Mucosa of rectum (tissue), 2 donors: ENCODE results near the gene PACSIN3.
"Not testable (repeated sequence)": the region's sequence is repeated elsewhere in the genome, so short reads cannot be mapped to it uniquely, and the experiment has no call there.

ENCODE experiments used
- H3K27ac ChIP-seq, 2 donors: one replicate each; pipeline ENCODE4 v1.7.0; 2013; ENCODE audit warnings: inconsistent platforms in 2 of 2, low read depth in 2 of 2, low read length in 2 of 2
- H3K27me3 ChIP-seq, 2 donors: one replicate each; pipeline ENCODE4 v1.7.0; 2013; ENCODE audit warnings: low read length in 2 of 2; ENCODE audit not compliant: control insufficient read depth in 2 of 2, insufficient read depth in 2 of 2
- H3K36me3 ChIP-seq, 2 donors: one replicate each; pipeline ENCODE4 v1.7.0; 2013; ENCODE audit warnings: low read length in 2 of 2; ENCODE audit not compliant: control insufficient read depth in 2 of 2, insufficient read depth in 2 of 2
- H3K4me1 ChIP-seq, 2 donors: one replicate each; pipeline ENCODE4 v1.7.0; 2013; ENCODE audit warnings: low read length in 2 of 2, mild to moderate bottlenecking in 1 of 2; ENCODE audit not compliant: control insufficient read depth in 2 of 2, insufficient read depth in 2 of 2
- H3K4me3 ChIP-seq, 2 donors: one replicate each; pipeline ENCODE4 v1.7.0; 2013; ENCODE audit warnings: low read length in 2 of 2
- H3K9ac ChIP-seq, 2 donors: one replicate each; pipeline ENCODE4 v1.7.0; 2013; ENCODE audit warnings: low read length in 2 of 2, low read depth in 1 of 2, mild to moderate bottlenecking in 1 of 2
- H3K9me3 ChIP-seq, 2 donors: one replicate each; pipeline ENCODE4 v1.7.0; 2013; ENCODE audit warnings: low read length in 2 of 2; ENCODE audit not compliant: control insufficient read depth in 2 of 2
- donor health status: healthy.
- donor health status: Normal muscosa, but diverticular disease.

PACSIN3 gene

GRCh38 chr11:47201015-47201414, 14.8 kb upstream of the PACSIN3 start:
- Histone ChIP-seq H3K27ac (no peak overlapping the region), H3K4me1 (no peaks in the 10 kb centered on the region), H3K9ac (no peak overlapping the region), H3K4me3 (no peak overlapping the region), H3K36me3 (no peaks in the 10 kb centered on the region), H3K9me3 (no peaks in the 10 kb centered on the region), H3K27me3 (no peaks in the 10 kb centered on the region)

DNA sequence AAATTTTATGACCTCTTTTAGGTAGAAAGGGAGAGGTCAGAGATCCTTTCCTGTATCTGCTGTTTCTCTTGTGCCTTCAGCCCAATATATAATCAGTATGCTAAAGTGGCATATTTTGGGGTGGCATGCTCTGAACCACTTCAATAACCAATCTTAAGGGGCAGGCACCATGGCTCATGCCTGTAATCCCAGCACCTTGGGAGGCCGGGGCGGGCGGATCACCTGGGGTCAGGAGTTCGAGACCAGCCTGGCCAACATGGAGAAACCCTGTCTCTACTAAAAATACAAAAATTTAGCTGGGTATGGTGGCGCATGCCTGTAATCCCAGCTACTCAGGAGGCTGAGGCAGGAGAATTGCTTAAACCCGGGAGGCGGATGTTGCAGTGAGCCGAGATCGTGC, 11.9 kb upstream of the PACSIN3 start:
- H3K9ac ChIP-seq, H3K36me3 ChIP-seq, H3K4me3 ChIP-seq, H3K4me1 ChIP-seq, H3K27me3 ChIP-seq, H3K9me3 ChIP-seq, H3K27ac ChIP-seq: not testable (repeated sequence)

DNA sequence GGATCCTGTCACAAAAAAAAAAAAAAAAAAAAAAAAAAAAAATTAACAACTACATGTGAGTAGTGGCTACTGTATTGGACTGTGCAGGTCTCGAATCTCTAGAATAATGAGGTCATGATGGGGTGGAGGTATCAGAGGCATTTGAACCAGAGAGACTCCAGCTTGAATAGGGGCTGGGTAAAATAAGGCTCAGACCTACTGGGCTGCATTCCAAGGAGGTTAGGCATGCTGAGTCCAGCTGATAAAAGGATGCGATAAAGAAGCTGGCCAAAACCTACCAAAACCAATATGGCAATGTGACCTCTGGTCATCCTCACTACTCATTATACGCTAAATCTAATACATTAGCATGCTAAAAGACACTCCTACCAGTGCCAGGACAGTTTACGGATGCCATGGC, 5.9 kb upstream of the PACSIN3 start:
- Histone ChIP-seq H3K27me3 (peaks cover 0 to 10% of the 10 kb centered on the region in 2 donors), H3K4me3 (no peak overlapping the region), H3K27ac (no peak overlapping the region), H3K9me3 (no peaks in the 10 kb centered on the region), H3K36me3 (no peaks in the 10 kb centered on the region), H3K9ac (no peak overlapping the region), H3K4me1 (peaks cover 3 to 6% of the 10 kb centered on the region in 2 donors)

DNA sequence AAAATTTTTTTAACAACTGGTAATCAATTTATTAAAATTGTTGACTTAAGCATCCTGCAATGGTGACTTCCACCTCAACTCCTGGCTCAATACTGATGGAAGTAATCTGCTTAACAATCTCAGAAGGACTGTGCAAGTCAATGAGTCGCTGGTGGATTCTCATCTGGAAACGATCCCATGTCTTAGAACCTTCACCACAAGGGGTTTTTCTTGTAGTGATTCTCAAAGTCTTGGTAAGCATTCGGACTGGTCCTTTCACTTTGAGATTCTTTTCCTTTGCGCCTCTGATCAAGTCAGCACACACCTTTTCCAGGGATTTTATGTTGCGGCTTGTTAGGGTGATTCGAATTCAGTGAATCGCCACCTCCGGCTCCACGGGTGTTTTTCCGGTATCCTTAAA, 4.9 kb upstream of the PACSIN3 start:
- not testable (repeated sequence) for H3K4me1 ChIP-seq, H3K27ac ChIP-seq, H3K4me3 ChIP-seq, H3K36me3 ChIP-seq, H3K9ac ChIP-seq, H3K9me3 ChIP-seq
- peaks cover 0 to 13% of the 10 kb centered on the region in 2 donors for H3K27me3 ChIP-seq

GRCh38 chr11:47189100-47189834, 3.0 kb upstream of the PACSIN3 start:
- no peak overlapping the region for H3K27ac ChIP-seq

DNA sequence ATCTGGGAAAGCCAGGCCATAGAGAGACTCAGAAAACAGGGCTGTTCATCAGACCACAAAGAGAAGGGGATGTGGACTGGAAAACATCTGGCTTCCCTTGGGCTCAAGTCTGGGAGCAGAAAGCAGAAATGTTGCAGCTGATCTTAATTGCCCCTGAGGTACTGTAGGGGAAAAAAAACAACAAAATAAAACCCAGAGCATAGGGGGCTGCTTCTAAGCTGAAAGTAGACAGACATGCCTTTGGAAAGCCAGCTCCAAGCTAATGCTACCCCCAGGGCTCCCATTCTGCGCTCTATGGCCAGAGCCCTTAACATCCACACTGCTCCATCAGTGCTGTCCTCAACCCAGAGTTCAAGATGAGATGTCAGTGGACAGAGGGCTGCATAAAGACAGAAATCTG, 2.0 kb upstream of the PACSIN3 start:
- Histone ChIP-seq H3K9me3 (no peaks in the 10 kb centered on the region), H3K36me3 (no peaks in the 10 kb centered on the region), H3K9ac (no peak overlapping the region), H3K4me1 (peaks cover 15 to 16% of the 10 kb centered on the region in 2 donors), H3K27me3 (peaks cover 5 to 28% of the 10 kb centered on the region in 2 donors), H3K27ac (no peak overlapping the region), H3K4me3 (no peak overlapping the region)

More at GRCh38 chr11:47189100-47189834, 3.0 kb upstream of the PACSIN3 start:
- H3K4me3 ChIP-seq: no peak overlapping the region
- no peaks in the 10 kb centered on the region for H3K9me3 ChIP-seq
- peaks cover 5 to 24% of the 10 kb centered on the region in 2 donors for H3K27me3 ChIP-seq
- H3K36me3 ChIP-seq: no peaks in the 10 kb centered on the region
- peaks cover 15 to 19% of the 10 kb centered on the region in 2 donors for H3K4me1 ChIP-seq
- H3K9ac ChIP-seq: no peak overlapping the region

- no peak overlapping the region for H3K4me3 ChIP-seq
- H3K36me3 ChIP-seq: no peaks in the 10 kb centered on the region
- H3K27ac ChIP-seq: peak overlapping the region in 1 of 2 donors; percentile 63
- H3K9me3 ChIP-seq: no peaks in the 10 kb centered on the region
- H3K4me1 ChIP-seq: peaks cover 15 to 16% of the 10 kb centered on the region in 2 donors
- peaks cover 5 to 28% of the 10 kb centered on the region in 2 donors for H3K27me3 ChIP-seq
- H3K9ac ChIP-seq: no peak overlapping the region
Observed at GRCh38 chr11:47187723-47188122, 1.5 kb upstream of the PACSIN3 start.

- Histone ChIP-seq H3K4me3 (peak overlapping the region; percentile 44 to 57), H3K27me3 (peaks cover 5 to 28% of the 10 kb centered on the region in 2 donors), H3K9me3 (no peaks in the 10 kb centered on the region), H3K4me1 (peaks cover 15 to 16% of the 10 kb centered on the region in 2 donors), H3K27ac (peak overlapping the region; percentile 41 to 63), H3K9ac (no peak overlapping the region), H3K36me3 (no peaks in the 10 kb centered on the region)
Observed at GRCh38 chr11:47186700-47187695, 764 bp upstream of the PACSIN3 start.

GRCh38 chr11:47185305-47186075, 744 bp downstream of the PACSIN3 start:
- no peaks in the 10 kb centered on the region for H3K9me3 ChIP-seq
- H3K36me3 ChIP-seq: no peaks in the 10 kb centered on the region
- H3K27ac ChIP-seq: peak overlapping the region in 1 of 2 donors; percentile 63
- H3K4me3 ChIP-seq: peak overlapping the region; percentile 48 to 57
- peaks cover 5 to 28% of the 10 kb centered on the region in 2 donors for H3K27me3 ChIP-seq
- H3K9ac ChIP-seq: peak overlapping the region; percentile 17 to 48
- peaks cover 15 to 16% of the 10 kb centered on the region in 2 donors for H3K4me1 ChIP-seq
